Body of pancreas (tissue), 4 donors: ENCODE results near the gene GAL3ST1.

Source experiments
- POLR2A ChIP-seq, 3 donors: fragments of 450-650 bp; IDR thresholded peaks; one replicate each; pipeline ENCODE4 v1.6.1; 2016; ENCODE audit warnings: antibody characterized with exemption in 3 of 3, mild to moderate bottlenecking in 2 of 3
- TF ChIP-seq, protein P1 (sequence below), 7 experiments: fragments of 450-650 bp in 4 of 7; fragments of 200-600 bp in 3 of 7; sonication (generic) in 3 of 7; IDR thresholded peaks; one replicate each; pipeline ENCODE4 v1.5.1; 2016 to 2019; ENCODE audit warnings: antibody characterized with exemption in 7 of 7

DNA sequence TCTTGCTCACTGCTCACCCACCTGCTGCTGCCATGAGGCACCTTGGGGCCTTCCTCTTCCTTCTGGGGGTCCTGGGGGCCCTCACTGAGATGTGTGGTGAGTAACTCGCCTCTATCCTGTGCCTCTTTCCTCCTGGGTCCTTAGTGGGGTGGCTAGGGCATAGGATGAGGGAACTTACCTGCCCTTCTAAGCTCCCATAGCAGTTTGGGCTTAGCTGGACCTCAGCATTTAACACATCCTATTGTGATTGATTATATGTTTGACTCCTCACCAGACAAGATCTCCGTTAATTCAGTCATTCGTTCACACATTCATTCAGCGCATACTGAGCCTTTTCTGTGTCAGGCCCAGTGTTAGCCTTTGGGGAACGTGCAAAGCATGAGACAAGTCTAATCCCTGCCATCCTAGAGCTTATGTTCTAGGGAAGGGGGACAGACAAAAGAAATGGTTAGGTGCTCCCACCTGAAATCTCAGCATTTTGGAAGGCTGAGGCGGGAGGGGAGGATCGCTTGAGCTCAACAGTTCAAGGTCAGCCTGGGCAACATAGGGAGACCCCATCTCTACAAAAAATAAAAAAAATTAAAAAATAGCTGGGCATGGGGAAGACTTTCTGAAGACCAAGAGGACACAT is 33.0 kb upstream of the GAL3ST1 start:
- TF ChIP-seq, protein P1, sequence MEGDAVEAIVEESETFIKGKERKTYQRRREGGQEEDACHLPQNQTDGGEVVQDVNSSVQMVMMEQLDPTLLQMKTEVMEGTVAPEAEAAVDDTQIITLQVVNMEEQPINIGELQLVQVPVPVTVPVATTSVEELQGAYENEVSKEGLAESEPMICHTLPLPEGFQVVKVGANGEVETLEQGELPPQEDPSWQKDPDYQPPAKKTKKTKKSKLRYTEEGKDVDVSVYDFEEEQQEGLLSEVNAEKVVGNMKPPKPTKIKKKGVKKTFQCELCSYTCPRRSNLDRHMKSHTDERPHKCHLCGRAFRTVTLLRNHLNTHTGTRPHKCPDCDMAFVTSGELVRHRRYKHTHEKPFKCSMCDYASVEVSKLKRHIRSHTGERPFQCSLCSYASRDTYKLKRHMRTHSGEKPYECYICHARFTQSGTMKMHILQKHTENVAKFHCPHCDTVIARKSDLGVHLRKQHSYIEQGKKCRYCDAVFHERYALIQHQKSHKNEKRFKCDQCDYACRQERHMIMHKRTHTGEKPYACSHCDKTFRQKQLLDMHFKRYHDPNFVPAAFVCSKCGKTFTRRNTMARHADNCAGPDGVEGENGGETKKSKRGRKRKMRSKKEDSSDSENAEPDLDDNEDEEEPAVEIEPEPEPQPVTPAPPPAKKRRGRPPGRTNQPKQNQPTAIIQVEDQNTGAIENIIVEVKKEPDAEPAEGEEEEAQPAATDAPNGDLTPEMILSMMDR (IDR thresholded peaks at IDR 0.05), result no peak
- TF ChIP-seq POLR2A (IDR thresholded peaks at IDR 0.05), result no peak
